ENCODE results near the gene PPP2R5C. TPM values are rescaled to one million over a fixed set of nuclear protein-coding genes. Genes with fewer than 3 reads are reported as not detected.

The PPP2R5C gene
- total and polyA plus RNA-seq, 4 experiments from 2014 or later, result 273 to 620 (median 431) TPM

- Histone ChIP-seq H3K36me3 (ENCODE audit: insufficient read depth, low read length) (no peaks in the 10 kb centered on the region), H3K27ac (ENCODE audit: low read depth, low read length) (no peak overlapping the region), H3K9me3 (ENCODE audit: control insufficient read depth in 1 of 2, low read length in 2 of 2) (no peaks in the 10 kb centered on the region), H3K4me1 (ENCODE audit: insufficient read depth, low read length) (peaks cover 10% of the 10 kb centered on the region), H3K4me3 (ENCODE audit: low read length in 2 of 2) (no peak overlapping the region), H3K27me3 (ENCODE audit: insufficient read depth, low read length) (no peaks in the 10 kb centered on the region)
- DNase-seq, result no peak
- Mint-ChIP-seq H3K36me3 (peaks cover 0 to 4% of the 10 kb centered on the region in 2 donors), H3K4me1 (peaks cover 3 to 22% (median 14%) of the 10 kb centered on the region in 4 donors), H3K27me3 (no peaks in the 10 kb centered on the region), H3K27ac (no peak overlapping the region), H3K9me3 (no peaks in the 10 kb centered on the region), H3K4me3 (no peak overlapping the region)
- POLR2A ChIA-PET (ENCODE audit: partially characterized antibody), result interaction anchor here (0.6 kb wide), 1 partner anchor 143 kb away, joined by 3 read pairs; no protein-coding TSS in a partner anchor
- intact Hi-C loops (cut with micrococcal nuclease), result no loop called here
- CTCF ChIA-PET (ENCODE audit: partially characterized antibody), result interaction anchor here (0.7 kb wide), 1 partner anchor 140 kb away, joined by 3 read pairs; no protein-coding TSS in a partner anchor
Observed at GRCh38 chr14:101953151-101953550, 191.6 kb downstream of the PPP2R5C start.

- H3K9me3 ChIP-seq (ENCODE audit: control insufficient read depth in 1 of 2, low read length in 2 of 2), result no peaks in the 10 kb centered on the region
- intact Hi-C loops (cut with micrococcal nuclease), result no loop called here
- no peaks in the 10 kb centered on the region for H3K36me3 ChIP-seq (ENCODE audit: insufficient read depth, low read length)
- H3K9me3 Mint-ChIP-seq, result no peaks in the 10 kb centered on the region
- no peaks in the 10 kb centered on the region for H3K36me3 Mint-ChIP-seq
- H3K4me3 ChIP-seq (ENCODE audit: low read length in 2 of 2), result no peak overlapping the region
- H3K4me1 ChIP-seq (ENCODE audit: insufficient read depth, low read length), result no peaks in the 10 kb centered on the region
- H3K4me1 Mint-ChIP-seq, result peaks cover 0 to 8% (median 2%) of the 10 kb centered on the region in 4 donors
- H3K27me3 Mint-ChIP-seq, result no peaks in the 10 kb centered on the region
- H3K27ac Mint-ChIP-seq, result no peak overlapping the region
- POLR2A ChIA-PET (ENCODE audit: partially characterized antibody), result no interaction called here
- H3K27ac ChIP-seq (ENCODE audit: low read depth, low read length), result no peak overlapping the region
- CTCF ChIA-PET (ENCODE audit: partially characterized antibody), result no interaction called here
- DNase-seq, result no peak
- H3K27me3 ChIP-seq (ENCODE audit: insufficient read depth, low read length), result no peaks in the 10 kb centered on the region
- no peak overlapping the region for H3K4me3 Mint-ChIP-seq
Observed at GRCh38 chr14:101954501-101954900, 193.0 kb downstream of the PPP2R5C start.

- peaks cover under 1% of the 10 kb centered on the region for H3K4me1 ChIP-seq (ENCODE audit: insufficient read depth, low read length)
- H3K9me3 ChIP-seq (ENCODE audit: control insufficient read depth in 1 of 2, low read length in 2 of 2), result no peaks in the 10 kb centered on the region
- no peak overlapping the region for H3K4me3 ChIP-seq (ENCODE audit: low read length in 2 of 2)
- peaks cover 1 to 13% (median 6%) of the 10 kb centered on the region in 4 donors for H3K4me1 Mint-ChIP-seq
- H3K27ac Mint-ChIP-seq, result no peak overlapping the region
- H3K27me3 ChIP-seq (ENCODE audit: insufficient read depth, low read length), result no peaks in the 10 kb centered on the region
- no peak overlapping the region for H3K4me3 Mint-ChIP-seq
- ChIA-PET POLR2A (ENCODE audit: partially characterized antibody) (no interaction called here), CTCF (ENCODE audit: partially characterized antibody) (interaction anchor here (1.4 kb wide), 1 partner anchor 185 kb away, joined by 4 read pairs; no protein-coding TSS in a partner anchor)
- no peaks in the 10 kb centered on the region for H3K36me3 Mint-ChIP-seq
- H3K27me3 Mint-ChIP-seq, result no peaks in the 10 kb centered on the region
- intact Hi-C loops (cut with micrococcal nuclease), result no loop called here
- H3K9me3 Mint-ChIP-seq, result no peaks in the 10 kb centered on the region
- no peak for DNase-seq
- no peaks in the 10 kb centered on the region for H3K36me3 ChIP-seq (ENCODE audit: insufficient read depth, low read length)
- no peak overlapping the region for H3K27ac ChIP-seq (ENCODE audit: low read depth, low read length)
Observed at GRCh38 chr14:101955695-101956161, 194.2 kb downstream of the PPP2R5C start.

- ChIA-PET POLR2A (ENCODE audit: partially characterized antibody) (no interaction called here), CTCF (ENCODE audit: partially characterized antibody) (interaction anchor here (1.4 kb wide), 1 partner anchor 186 kb away, joined by 4 read pairs; no protein-coding TSS in a partner anchor)
- no peak overlapping the region for H3K4me3 ChIP-seq (ENCODE audit: low read length in 2 of 2)
- H3K4me1 ChIP-seq (ENCODE audit: insufficient read depth, low read length), result peaks cover 7% of the 10 kb centered on the region
- Mint-ChIP-seq H3K9me3 (no peaks in the 10 kb centered on the region), H3K27ac (peak overlapping the region in 1 of 7 donors; percentile 43), H3K27me3 (no peaks in the 10 kb centered on the region), H3K4me1 (peaks cover 5 to 14% (median 11%) of the 10 kb centered on the region in 4 donors), H3K4me3 (no peak overlapping the region), H3K36me3 (no peaks in the 10 kb centered on the region)
- H3K36me3 ChIP-seq (ENCODE audit: insufficient read depth, low read length), result no peaks in the 10 kb centered on the region
- no peak overlapping the region for H3K27ac ChIP-seq (ENCODE audit: low read depth, low read length)
- intact Hi-C loops (cut with micrococcal nuclease), result no loop called here
- no peaks in the 10 kb centered on the region for H3K9me3 ChIP-seq (ENCODE audit: control insufficient read depth in 1 of 2, low read length in 2 of 2)
- no peak for DNase-seq
- no peaks in the 10 kb centered on the region for H3K27me3 ChIP-seq (ENCODE audit: insufficient read depth, low read length)
Observed at GRCh38 chr14:101956179-101956885, 194.8 kb downstream of the PPP2R5C start.

- H3K9me3 Mint-ChIP-seq, result no peaks in the 10 kb centered on the region
Observed at GRCh38 chr14:101957406-101958234, 196.1 kb downstream of the PPP2R5C start.

GRCh38 chr14:101958418-101959180 lies 197.1 kb downstream of the PPP2R5C start:
- Histone ChIP-seq H3K27me3 (ENCODE audit: insufficient read depth, low read length) (no peaks in the 10 kb centered on the region), H3K27ac (ENCODE audit: low read depth, low read length) (no peak overlapping the region), H3K9me3 (ENCODE audit: control insufficient read depth in 1 of 2, low read length in 2 of 2) (no peaks in the 10 kb centered on the region), H3K4me3 (ENCODE audit: low read length in 2 of 2) (no peak overlapping the region), H3K4me1 (ENCODE audit: insufficient read depth, low read length) (peaks cover 9% of the 10 kb centered on the region), H3K36me3 (ENCODE audit: insufficient read depth, low read length) (no peaks in the 10 kb centered on the region)
- Mint-ChIP-seq H3K4me1 (peaks cover 5 to 17% (median 12%) of the 10 kb centered on the region in 4 donors), H3K27me3 (no peaks in the 10 kb centered on the region), H3K9me3 (no peaks in the 10 kb centered on the region), H3K4me3 (no peak overlapping the region), H3K27ac (no peak overlapping the region), H3K36me3 (no peaks in the 10 kb centered on the region)
- intact Hi-C loops (cut with micrococcal nuclease), result no loop called here
- DNase-seq, result no peak
- POLR2A ChIA-PET (ENCODE audit: partially characterized antibody), result interaction anchor here (0.6 kb wide), 2 partner anchors 78 to 261 kb away, joined by 3 read pairs; no protein-coding TSS in a partner anchor
- CTCF ChIA-PET (ENCODE audit: partially characterized antibody), result interaction anchor here (0.5 to 7.2 kb wide), 9 partner anchors 9 to 1380 kb away, joined by 3 to 77 read pairs (median 3); no protein-coding TSS in a partner anchor

More at GRCh38 chr14:101957406-101958234, 196.1 kb downstream of the PPP2R5C start:
- intact Hi-C loops (cut with micrococcal nuclease), result no loop called here
- Histone ChIP-seq H3K4me1 (ENCODE audit: insufficient read depth, low read length) (peaks cover 8% of the 10 kb centered on the region), H3K4me3 (ENCODE audit: low read length in 2 of 2) (no peak overlapping the region), H3K27me3 (ENCODE audit: insufficient read depth, low read length) (no peaks in the 10 kb centered on the region), H3K9me3 (ENCODE audit: control insufficient read depth in 1 of 2, low read length in 2 of 2) (no peaks in the 10 kb centered on the region), H3K36me3 (ENCODE audit: insufficient read depth, low read length) (no peaks in the 10 kb centered on the region), H3K27ac (ENCODE audit: low read depth, low read length) (no peak overlapping the region)
- ChIA-PET CTCF (ENCODE audit: partially characterized antibody) (interaction anchor here (1.4 to 7.2 kb wide), 2 partner anchors 9 to 140 kb away, joined by 4 to 77 read pairs; no protein-coding TSS in a partner anchor), POLR2A (ENCODE audit: partially characterized antibody) (interaction anchor here (0.6 kb wide), 1 partner anchor 262 kb away, joined by 3 read pairs; no protein-coding TSS in a partner anchor)
- no peaks in the 10 kb centered on the region for H3K36me3 Mint-ChIP-seq
- H3K27ac Mint-ChIP-seq, result no peak overlapping the region
- H3K4me3 Mint-ChIP-seq, result no peak overlapping the region
- peaks cover 5 to 16% (median 12%) of the 10 kb centered on the region in 4 donors for H3K4me1 Mint-ChIP-seq
- no peaks in the 10 kb centered on the region for H3K27me3 Mint-ChIP-seq
- DNase-seq, result no peak
